ENCODE results near the gene SCAMP4.

DNA sequence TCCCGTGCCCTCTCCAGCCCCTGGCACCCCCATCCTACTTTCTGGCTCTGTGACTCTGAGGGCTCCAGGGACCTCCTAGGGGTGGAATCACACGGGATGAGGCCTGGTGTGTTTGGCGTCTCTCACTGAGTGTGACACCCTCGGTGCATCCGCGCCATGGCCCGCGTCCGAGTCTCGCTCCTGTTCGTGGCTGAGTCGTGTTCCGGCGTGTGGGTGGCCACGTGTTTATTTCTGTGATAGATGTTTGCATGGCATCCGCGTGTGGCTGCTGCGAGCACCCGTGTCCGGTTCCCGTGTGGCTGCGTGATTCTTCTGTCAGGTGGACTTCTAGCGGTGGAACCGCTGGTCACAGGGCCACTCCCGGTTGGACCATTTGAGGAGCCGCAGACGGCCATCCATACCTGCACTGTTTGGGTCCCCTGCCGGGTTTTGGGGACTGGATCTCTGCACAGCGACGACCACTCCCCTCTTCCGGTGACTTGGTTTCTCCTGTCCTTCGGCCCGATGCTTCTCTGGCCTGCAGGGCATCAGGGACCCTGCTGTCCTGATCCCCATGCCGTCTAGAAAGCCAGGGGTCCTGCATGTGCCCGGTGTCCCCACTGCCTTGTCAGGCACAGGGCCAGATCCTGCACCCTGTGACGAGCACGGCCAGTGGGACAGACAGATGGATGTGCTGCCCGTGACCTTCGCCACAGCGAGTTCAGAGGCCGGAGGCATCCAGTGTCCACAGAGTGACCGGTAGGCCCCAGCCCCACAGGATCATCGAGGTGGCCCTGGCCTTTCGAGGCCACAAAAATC lies 44.3 kb downstream of the SCAMP4 start:
- TF ChIP-seq CEBPB (IDR thresholded peaks at IDR 0.05) = no peak
- TF ChIP-seq FOXM1 (IDR thresholded peaks at IDR 0.05; ENCODE audit: borderline replicate concordance, low read depth) = no peak
- TF ChIP-seq EP300 (IDR thresholded peaks at IDR 0.05; ENCODE audit: borderline replicate concordance) = no peak
- TF ChIP-seq, protein P1, sequence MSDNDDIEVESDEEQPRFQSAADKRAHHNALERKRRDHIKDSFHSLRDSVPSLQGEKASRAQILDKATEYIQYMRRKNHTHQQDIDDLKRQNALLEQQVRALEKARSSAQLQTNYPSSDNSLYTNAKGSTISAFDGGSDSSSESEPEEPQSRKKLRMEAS (IDR thresholded peaks at IDR 0.05) = no peak
- no peak for TF ChIP-seq TEAD4 (IDR thresholded peaks at IDR 0.05)
- no peak for TF ChIP-seq NFIC (IDR thresholded peaks at IDR 0.05)
- TF ChIP-seq, protein P2, sequence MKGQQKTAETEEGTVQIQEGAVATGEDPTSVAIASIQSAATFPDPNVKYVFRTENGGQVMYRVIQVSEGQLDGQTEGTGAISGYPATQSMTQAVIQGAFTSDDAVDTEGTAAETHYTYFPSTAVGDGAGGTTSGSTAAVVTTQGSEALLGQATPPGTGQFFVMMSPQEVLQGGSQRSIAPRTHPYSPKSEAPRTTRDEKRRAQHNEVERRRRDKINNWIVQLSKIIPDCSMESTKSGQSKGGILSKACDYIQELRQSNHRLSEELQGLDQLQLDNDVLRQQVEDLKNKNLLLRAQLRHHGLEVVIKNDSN (IDR thresholded peaks at IDR 0.05) = no peak

Data from Ishikawa (cell line).